Measurements from ENCODE around the gene F12.
A peak's percentile ranks its signal among the peaks of the same experiment; 100 is the strongest.

The F12 gene

GRCh38 chr5:177446200-177447065 lies 37.1 kb upstream of the F12 start, which contains the start of gene PRR7:
PRR7 (plus strand) TSS chr5:177446814; CDS start chr5:177455068, 8,254 bp downstream.
- peak; percentile 79 for DNase-seq

- DNase-seq, result no peak
Measured at GRCh38 chr5:177445917-177446199, 36.5 kb upstream of the F12 start.

GRCh38 chr5:177445052-177445916 lies 35.9 kb upstream of the F12 start:
- peak; percentile 36 for DNase-seq

- peak; percentile 34 for DNase-seq
Measured at GRCh38 chr5:177444106-177445051, 35.0 kb upstream of the F12 start.

- no peak for DNase-seq
Measured at GRCh38 chr5:177443144-177443983, 34.0 kb upstream of the F12 start.

GRCh38 chr5:177442066-177442826 lies 32.9 kb upstream of the F12 start:
- DNase-seq, result no peak

- DNase-seq, result no peak
Measured at GRCh38 chr5:177440990-177441780, 31.8 kb upstream of the F12 start.

- peak; percentile 62 for DNase-seq
Measured at GRCh38 chr5:177440211-177440989, 31.0 kb upstream of the F12 start.

- DNase-seq, result no peak
Measured at GRCh38 chr5:177439518-177440053, 30.2 kb upstream of the F12 start.

GRCh38 chr5:177438468-177438867 lies 29.1 kb upstream of the F12 start:
- DNase-seq, result no peak

GRCh38 chr5:177437623-177438022 lies 28.3 kb upstream of the F12 start:
- no peak for DNase-seq

GRCh38 chr5:177435847-177436536 lies 26.6 kb upstream of the F12 start:
- DNase-seq, result no peak

GRCh38 chr5:177434942-177435738 lies 25.8 kb upstream of the F12 start:
- DNase-seq, result no peak

- DNase-seq, result peak; percentile 83
Measured at GRCh38 chr5:177434437-177434836, 25.1 kb upstream of the F12 start.

- DNase-seq, result no peak
Measured at GRCh38 chr5:177433658-177434217, 24.4 kb upstream of the F12 start.

GRCh38 chr5:177432839-177433657 lies 23.7 kb upstream of the F12 start:
- no peak for DNase-seq
